Neural cell (in vitro differentiated cells): ENCODE data around the gene SYDE2. TPM values are rescaled to one million over a fixed set of nuclear protein-coding genes. Genes with fewer than 3 reads are reported as not detected.
"Not testable (repeated sequence)": the region's sequence is repeated elsewhere in the genome, so short reads cannot be mapped to it uniquely, and the experiment has no call there.

ENCODE experiments used
- H2AFZ ChIP-seq: fragments of 200-600, 300-800 bp; sonication (generic), shearing (Covaris generic); 2 replicates; pipeline ENCODE4 v1.6.0; 2014; ENCODE audit warnings: low read depth, mild to moderate bottlenecking, antibody characterized with exemption, low read length, moderate library complexity
- H3F3A ChIP-seq: fragments of 200-600 bp; shearing (Covaris generic); 2 replicates; pipeline ENCODE4 v1.6.1; 2016; ENCODE audit warnings: mild to moderate bottlenecking, moderate library complexity, mixed read lengths, antibody characterized with exemption, low read length; ENCODE audit not compliant: insufficient read depth, poor library complexity, severe bottlenecking
- H3K27ac ChIP-seq: fragments of 200-600, 300-800 bp; sonication (generic), shearing (Covaris generic); 2 replicates; pipeline ENCODE4 v1.5.1; 2014; ENCODE audit warnings: mild to moderate bottlenecking, low read length, moderate library complexity
- H3K27me3 ChIP-seq: fragments of 300-800, 200-600 bp; sonication (generic), shearing (Covaris generic); 2 replicates; pipeline ENCODE4 v1.6.0; 2014; ENCODE audit warnings: mild to moderate bottlenecking, low read depth, low read length, moderate library complexity; ENCODE audit not compliant: insufficient read depth
- H3K36me3 ChIP-seq: fragments of 300-800, 200-600 bp; sonication (generic), shearing (Covaris generic); 2 replicates; pipeline ENCODE4 v1.5.1; 2014; ENCODE audit warnings: mild to moderate bottlenecking, antibody characterized with exemption, low read length, moderate library complexity; ENCODE audit not compliant: insufficient read depth
- H3K4me2 ChIP-seq: fragments of 300-800, 200-600 bp; sonication (generic), shearing (Covaris generic); 2 replicates; pipeline ENCODE4 v1.6.0; 2014; ENCODE audit warnings: mild to moderate bottlenecking, low read length
- H3K4me3 ChIP-seq: fragments of 300-800, 200-600 bp; sonication (generic), shearing (Covaris generic); 2 replicates; pipeline ENCODE4 v1.5.1; 2014; ENCODE audit warnings: mild to moderate bottlenecking, low read length, moderate library complexity
- H3K79me2 ChIP-seq: fragments of 200-600 bp; shearing (Covaris generic); replicated peaks from 2 replicates; pipeline ENCODE4 v1.6.0; 2014; ENCODE audit warnings: mild to moderate bottlenecking, low read length, moderate library complexity; ENCODE audit not compliant: insufficient read depth
- H3K9ac ChIP-seq: fragments of 300-800, 200-600 bp; sonication (generic), shearing (Covaris generic); 2 replicates; pipeline ENCODE4 v1.6.1; 2016; ENCODE audit warnings: mild to moderate bottlenecking, low read length, mixed read lengths
- H3K9me2 ChIP-seq: fragments of 200-600 bp; shearing (Covaris generic); 2 replicates; pipeline ENCODE4 v1.6.1; 2016; ENCODE audit warnings: mild to moderate bottlenecking, low read length, mixed read lengths; ENCODE audit not compliant: insufficient read depth
- H3K9me3 ChIP-seq: fragments of 200-600, 300-800 bp; sonication (generic), shearing (Covaris generic); 2 replicates; pipeline ENCODE4 v1.6.1; 2016; ENCODE audit warnings: mild to moderate bottlenecking, mixed run types, low read length, moderate library complexity, mixed read lengths
- H4K20me1 ChIP-seq: fragments of 200-600 bp; shearing (Covaris generic); 2 replicates; pipeline ENCODE4 v1.6.1; 2016; ENCODE audit warnings: mild to moderate bottlenecking, mixed run types; ENCODE audit not compliant: insufficient read depth
- EP300 ChIP-seq: fragments of 450-650 bp; conservative IDR thresholded peaks from 2 replicates; pipeline ENCODE4 v1.6.1; 2014; ENCODE audit warnings: antibody characterized with exemption, mild to moderate bottlenecking, moderate library complexity; ENCODE audit not compliant: poor library complexity, severe bottlenecking
- EZH2 ChIP-seq: fragments of 200-600, 300-800 bp; shearing (Covaris generic), sonication (generic); IDR thresholded peaks from 2 replicates; pipeline ENCODE4 v1.6.1; 2014; ENCODE audit warnings: antibody characterized with exemption, low read length, borderline replicate concordance, mild to moderate bottlenecking; ENCODE audit not compliant: insufficient read depth, poor library complexity, severe bottlenecking
- MXI1 ChIP-seq: fragments of 450-650 bp; conservative IDR thresholded peaks from 2 replicates; pipeline ENCODE4 v1.6.1; 2014; ENCODE audit warnings: antibody characterized with exemption, mild to moderate bottlenecking; ENCODE audit not compliant: poor library complexity, severe bottlenecking
- POLR2AphosphoS5 ChIP-seq: IDR thresholded peaks from 2 replicates; pipeline ENCODE4 v1.6.1; 2012
- RAD21 ChIP-seq: fragments of 450-650 bp; conservative IDR thresholded peaks from 2 replicates; pipeline ENCODE4 v1.6.1; 2014; ENCODE audit warnings: antibody characterized with exemption, mild to moderate bottlenecking, moderate library complexity
- SMC3 ChIP-seq: fragments of 450-650 bp; conservative IDR thresholded peaks from 2 replicates; pipeline ENCODE4 v1.6.1; 2014; ENCODE audit warnings: antibody characterized with exemption, mild to moderate bottlenecking, moderate library complexity; ENCODE audit not compliant: poor library complexity
- TAF1 ChIP-seq: IDR thresholded peaks from 2 replicates; pipeline ENCODE4 v1.6.1; 2012; ENCODE audit warnings: low read depth
- polyA plus RNA-seq: library from polyadenylated mRNA; depleted of rRNA; stranded (reverse); fragments of >200 nt; gene quantifications from 2 replicates; pipeline ENCODE4 v1.2.3, GENCODE V29; 2014
- TF ChIP-seq, protein P1 (sequence below): fragments of 450-650 bp; IDR thresholded peaks from 2 replicates; pipeline ENCODE4 v1.5.1; 2014; ENCODE audit warnings: antibody characterized with exemption, mild to moderate bottlenecking, moderate library complexity; ENCODE audit not compliant: poor library complexity, severe bottlenecking
- TF ChIP-seq, protein P2 (sequence below): IDR thresholded peaks from 2 replicates; pipeline ENCODE4 v1.6.1; 2012; ENCODE audit warnings: borderline replicate concordance

The SYDE2 gene
- polyA plus RNA-seq, 1 donor from 2014 or later, result 0.66 TPM

DNA sequence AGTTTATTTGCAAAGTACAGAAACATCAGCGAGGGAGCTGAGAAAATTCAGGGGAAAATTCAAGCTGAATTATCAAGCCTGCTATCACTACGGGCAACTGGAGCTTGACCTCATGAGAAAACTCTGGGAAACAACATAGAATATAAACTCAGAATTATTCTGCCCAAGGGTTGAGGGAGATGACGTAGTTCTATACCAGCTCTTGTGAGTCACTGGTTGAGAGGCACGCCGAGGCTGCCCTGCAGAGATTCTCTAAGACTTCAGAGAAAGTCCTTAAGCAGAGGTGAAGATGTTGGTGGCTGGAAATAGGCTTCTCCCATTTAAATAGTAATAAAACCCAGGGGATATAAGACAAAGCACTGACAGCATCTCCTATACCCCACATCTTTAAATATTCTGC lies 12.3 kb downstream of the SYDE2 start:
- H3K9ac ChIP-seq, result no peak overlapping the region
- no peaks in the 10 kb centered on the region for H3K79me2 ChIP-seq
- TF ChIP-seq POLR2AphosphoS5 (no peak), EZH2 (no peak), SMC3 (no peak), RAD21 (no peak)
- TF ChIP-seq, protein P1, sequence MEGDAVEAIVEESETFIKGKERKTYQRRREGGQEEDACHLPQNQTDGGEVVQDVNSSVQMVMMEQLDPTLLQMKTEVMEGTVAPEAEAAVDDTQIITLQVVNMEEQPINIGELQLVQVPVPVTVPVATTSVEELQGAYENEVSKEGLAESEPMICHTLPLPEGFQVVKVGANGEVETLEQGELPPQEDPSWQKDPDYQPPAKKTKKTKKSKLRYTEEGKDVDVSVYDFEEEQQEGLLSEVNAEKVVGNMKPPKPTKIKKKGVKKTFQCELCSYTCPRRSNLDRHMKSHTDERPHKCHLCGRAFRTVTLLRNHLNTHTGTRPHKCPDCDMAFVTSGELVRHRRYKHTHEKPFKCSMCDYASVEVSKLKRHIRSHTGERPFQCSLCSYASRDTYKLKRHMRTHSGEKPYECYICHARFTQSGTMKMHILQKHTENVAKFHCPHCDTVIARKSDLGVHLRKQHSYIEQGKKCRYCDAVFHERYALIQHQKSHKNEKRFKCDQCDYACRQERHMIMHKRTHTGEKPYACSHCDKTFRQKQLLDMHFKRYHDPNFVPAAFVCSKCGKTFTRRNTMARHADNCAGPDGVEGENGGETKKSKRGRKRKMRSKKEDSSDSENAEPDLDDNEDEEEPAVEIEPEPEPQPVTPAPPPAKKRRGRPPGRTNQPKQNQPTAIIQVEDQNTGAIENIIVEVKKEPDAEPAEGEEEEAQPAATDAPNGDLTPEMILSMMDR, result no peak

DNA sequence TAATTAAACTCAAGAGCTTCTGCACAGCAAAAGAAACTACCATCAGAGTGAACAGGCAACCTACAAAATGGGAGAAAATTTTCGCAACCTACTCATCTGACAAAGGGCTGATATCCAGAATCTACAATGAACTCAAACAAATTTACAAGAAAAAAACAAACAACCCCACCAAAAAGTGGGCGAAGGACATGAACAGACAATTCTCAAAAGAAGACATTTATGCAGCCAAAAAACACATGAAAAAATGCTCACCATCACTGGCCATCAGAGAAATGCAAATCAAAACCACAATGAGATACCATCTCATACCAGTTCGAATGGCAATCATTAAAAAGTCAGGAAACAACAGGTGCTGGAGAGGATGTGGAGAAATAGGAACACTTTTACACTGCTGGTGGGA lies 13.8 kb downstream of the SYDE2 start:
- not testable (repeated sequence) for H3K9me2 ChIP-seq, H2AFZ ChIP-seq, H4K20me1 ChIP-seq, H3K27me3 ChIP-seq, H3K27ac ChIP-seq, H3K9ac ChIP-seq, H3F3A ChIP-seq, H3K9me3 ChIP-seq, H3K4me2 ChIP-seq, H3K36me3 ChIP-seq, H3K79me2 ChIP-seq, H3K4me3 ChIP-seq

More for the DNA sequence above, 12.3 kb downstream of the SYDE2 start:
- Histone ChIP-seq H3K27ac (no peak overlapping the region), H3F3A (no peaks in the 10 kb centered on the region), H3K9me3 (no peaks in the 10 kb centered on the region), H3K4me2 (no peak overlapping the region), H3K36me3 (no peaks in the 10 kb centered on the region), H2AFZ (no peak overlapping the region), H3K4me3 (no peak overlapping the region), H3K27me3 (no peaks in the 10 kb centered on the region), H3K9me2 (no peaks in the 10 kb centered on the region), H4K20me1 (no peaks in the 10 kb centered on the region)

DNA sequence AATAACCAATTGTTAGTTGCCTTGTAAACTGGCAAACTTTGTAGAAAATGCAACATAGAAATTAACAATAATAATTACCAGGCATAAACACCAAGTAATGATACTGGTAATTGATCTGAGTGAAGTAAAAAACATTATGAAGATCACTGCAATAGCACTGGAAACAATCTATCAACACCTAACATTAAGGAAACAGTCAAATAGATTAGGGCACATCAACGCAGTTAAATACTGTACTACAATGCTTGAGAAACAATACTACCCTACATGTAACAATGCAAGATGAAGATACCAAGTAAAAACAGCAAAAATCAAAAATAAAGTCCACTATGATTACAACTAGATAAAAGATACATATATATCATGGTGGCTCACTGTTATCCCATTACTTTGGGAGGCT lies 16.6 kb downstream of the SYDE2 start:
- no peaks in the 10 kb centered on the region for H3K79me2 ChIP-seq
- no peaks in the 10 kb centered on the region for H3K27me3 ChIP-seq
- no peak overlapping the region for H3K9ac ChIP-seq
- H2AFZ ChIP-seq, result no peak overlapping the region
- no peaks in the 10 kb centered on the region for H3K9me2 ChIP-seq
- H3F3A ChIP-seq, result no peaks in the 10 kb centered on the region
- H3K9me3 ChIP-seq, result no peaks in the 10 kb centered on the region
- H4K20me1 ChIP-seq, result no peaks in the 10 kb centered on the region
- H3K36me3 ChIP-seq, result no peaks in the 10 kb centered on the region
- no peak overlapping the region for H3K4me3 ChIP-seq
- no peak overlapping the region for H3K4me2 ChIP-seq
- TF ChIP-seq TAF1 (no peak), EZH2 (no peak), SMC3 (no peak), MXI1 (no peak), RAD21 (no peak), POLR2AphosphoS5 (no peak), EP300 (no peak)
- TF ChIP-seq, protein P1, result no peak
- TF ChIP-seq, protein P2, sequence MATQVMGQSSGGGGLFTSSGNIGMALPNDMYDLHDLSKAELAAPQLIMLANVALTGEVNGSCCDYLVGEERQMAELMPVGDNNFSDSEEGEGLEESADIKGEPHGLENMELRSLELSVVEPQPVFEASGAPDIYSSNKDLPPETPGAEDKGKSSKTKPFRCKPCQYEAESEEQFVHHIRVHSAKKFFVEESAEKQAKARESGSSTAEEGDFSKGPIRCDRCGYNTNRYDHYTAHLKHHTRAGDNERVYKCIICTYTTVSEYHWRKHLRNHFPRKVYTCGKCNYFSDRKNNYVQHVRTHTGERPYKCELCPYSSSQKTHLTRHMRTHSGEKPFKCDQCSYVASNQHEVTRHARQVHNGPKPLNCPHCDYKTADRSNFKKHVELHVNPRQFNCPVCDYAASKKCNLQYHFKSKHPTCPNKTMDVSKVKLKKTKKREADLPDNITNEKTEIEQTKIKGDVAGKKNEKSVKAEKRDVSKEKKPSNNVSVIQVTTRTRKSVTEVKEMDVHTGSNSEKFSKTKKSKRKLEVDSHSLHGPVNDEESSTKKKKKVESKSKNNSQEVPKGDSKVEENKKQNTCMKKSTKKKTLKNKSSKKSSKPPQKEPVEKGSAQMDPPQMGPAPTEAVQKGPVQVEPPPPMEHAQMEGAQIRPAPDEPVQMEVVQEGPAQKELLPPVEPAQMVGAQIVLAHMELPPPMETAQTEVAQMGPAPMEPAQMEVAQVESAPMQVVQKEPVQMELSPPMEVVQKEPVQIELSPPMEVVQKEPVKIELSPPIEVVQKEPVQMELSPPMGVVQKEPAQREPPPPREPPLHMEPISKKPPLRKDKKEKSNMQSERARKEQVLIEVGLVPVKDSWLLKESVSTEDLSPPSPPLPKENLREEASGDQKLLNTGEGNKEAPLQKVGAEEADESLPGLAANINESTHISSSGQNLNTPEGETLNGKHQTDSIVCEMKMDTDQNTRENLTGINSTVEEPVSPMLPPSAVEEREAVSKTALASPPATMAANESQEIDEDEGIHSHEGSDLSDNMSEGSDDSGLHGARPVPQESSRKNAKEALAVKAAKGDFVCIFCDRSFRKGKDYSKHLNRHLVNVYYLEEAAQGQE, result no peak
- no peak overlapping the region for H3K27ac ChIP-seq
